ENCODE data around the gene CACFD1.

CACFD1 gene

DNA sequence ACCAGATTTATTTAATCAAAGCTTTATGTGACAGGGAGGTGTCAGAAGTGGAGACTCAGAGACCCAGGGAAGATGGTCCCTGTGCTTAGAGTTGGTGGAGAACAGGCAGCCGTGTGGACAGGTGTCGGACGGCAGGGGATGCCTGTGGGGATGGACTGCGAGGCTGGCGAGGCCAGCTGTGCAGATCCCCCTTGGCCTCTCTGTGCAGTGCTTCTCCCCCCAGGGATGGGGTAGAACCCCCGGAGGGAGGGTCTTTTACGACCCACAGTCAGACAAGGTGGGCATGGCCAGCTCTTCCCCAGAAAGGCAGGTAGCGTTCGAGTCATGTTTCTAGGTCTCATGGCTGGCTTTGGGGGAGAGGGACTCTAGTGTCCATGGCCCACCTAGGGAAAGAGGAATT lies 23.8 kb downstream of the CACFD1 start:
- DNase-seq (ENCODE audit: low read depth), result no peak
- no peak overlapping the region for H3K4me3 ChIP-seq (ENCODE audit: low read length)
- TF ChIP-seq, protein P1, sequence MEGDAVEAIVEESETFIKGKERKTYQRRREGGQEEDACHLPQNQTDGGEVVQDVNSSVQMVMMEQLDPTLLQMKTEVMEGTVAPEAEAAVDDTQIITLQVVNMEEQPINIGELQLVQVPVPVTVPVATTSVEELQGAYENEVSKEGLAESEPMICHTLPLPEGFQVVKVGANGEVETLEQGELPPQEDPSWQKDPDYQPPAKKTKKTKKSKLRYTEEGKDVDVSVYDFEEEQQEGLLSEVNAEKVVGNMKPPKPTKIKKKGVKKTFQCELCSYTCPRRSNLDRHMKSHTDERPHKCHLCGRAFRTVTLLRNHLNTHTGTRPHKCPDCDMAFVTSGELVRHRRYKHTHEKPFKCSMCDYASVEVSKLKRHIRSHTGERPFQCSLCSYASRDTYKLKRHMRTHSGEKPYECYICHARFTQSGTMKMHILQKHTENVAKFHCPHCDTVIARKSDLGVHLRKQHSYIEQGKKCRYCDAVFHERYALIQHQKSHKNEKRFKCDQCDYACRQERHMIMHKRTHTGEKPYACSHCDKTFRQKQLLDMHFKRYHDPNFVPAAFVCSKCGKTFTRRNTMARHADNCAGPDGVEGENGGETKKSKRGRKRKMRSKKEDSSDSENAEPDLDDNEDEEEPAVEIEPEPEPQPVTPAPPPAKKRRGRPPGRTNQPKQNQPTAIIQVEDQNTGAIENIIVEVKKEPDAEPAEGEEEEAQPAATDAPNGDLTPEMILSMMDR (conservative IDR thresholded peaks at IDR 0.05; ENCODE audit: low read length), result no peak

DNA sequence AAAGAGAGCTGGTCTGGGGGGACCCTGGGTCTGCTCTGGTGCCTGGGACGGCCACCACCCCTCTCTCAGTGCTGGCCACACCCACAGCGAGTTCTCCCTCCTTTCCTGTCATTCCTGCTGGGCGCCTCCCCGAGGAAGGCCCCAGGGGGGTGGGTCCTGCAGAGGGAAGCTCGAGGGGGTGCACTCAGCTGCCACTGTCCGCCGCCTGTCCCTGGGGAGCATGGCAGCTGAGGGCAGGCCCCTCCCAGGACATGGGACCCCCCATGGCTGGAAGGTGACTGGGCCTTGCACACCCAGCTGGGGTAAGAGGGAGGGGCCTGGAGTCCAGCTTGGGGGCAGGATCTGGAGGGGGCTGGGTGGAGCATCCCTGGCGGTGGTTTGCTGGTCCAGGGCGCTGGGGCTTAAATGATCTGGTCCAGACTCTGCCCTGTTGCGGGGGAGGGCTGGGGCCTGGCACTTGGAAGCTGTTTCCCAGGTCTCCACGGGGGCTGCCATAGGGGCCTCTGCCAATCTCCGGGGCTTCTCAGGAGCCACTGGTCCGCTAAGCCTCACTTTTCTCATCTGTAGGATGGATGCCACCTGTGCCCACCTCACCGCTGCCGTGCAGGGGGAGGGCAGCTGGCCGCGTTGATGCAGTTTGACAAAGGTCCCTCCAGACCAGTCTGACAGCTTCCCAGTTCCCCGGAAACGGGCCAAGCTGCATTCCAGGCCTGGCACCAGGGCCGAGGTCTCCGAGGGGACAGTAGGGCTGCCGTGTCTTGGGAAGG lies 25.1 kb downstream of the CACFD1 start:
- no peak overlapping the region for H3K4me3 ChIP-seq (ENCODE audit: low read length)
- TF ChIP-seq, protein P1 (conservative IDR thresholded peaks at IDR 0.05; ENCODE audit: low read length), result no peak
- no peak for DNase-seq (ENCODE audit: low read depth)

DNA sequence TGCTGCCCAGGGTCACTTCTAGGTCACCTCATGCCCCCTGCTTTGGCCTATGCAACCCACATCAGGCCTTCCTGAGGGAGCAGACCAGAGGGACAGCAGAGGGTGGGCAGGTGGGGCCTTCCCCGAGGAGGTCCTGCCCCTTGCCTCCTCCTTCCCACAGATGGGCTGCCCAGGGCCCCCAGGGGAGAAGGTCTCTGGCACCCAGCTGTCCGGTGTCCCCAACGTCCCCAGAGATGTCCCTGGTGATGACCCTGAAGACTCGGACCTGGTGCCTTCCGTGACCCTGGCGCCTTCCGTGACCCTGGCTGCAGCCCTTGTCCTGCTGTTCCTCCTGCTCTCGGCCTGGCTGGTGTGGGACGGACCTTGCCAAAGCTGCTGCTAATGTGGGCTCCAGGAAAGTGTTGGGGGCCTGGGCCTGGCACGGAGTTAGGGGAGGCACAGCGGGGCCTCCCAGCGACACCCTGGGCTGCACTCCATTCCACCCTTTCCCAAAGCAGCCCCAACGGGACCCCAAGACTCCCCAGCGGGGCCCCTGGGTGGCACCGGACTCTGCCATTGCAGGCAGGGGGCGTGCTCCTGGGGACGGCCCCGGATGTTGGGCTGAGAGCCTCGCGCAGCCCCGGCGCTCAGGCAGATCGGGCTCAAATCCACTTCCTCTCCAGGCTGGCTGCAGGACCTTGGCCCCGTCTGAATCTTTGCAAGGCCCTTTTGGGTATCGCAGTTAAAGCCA lies 25.9 kb downstream of the CACFD1 start:
- TF ChIP-seq, protein P1 (conservative IDR thresholded peaks at IDR 0.05; ENCODE audit: low read length), result no peak
- no peak for DNase-seq (ENCODE audit: low read depth)
- no peak overlapping the region for H3K4me3 ChIP-seq (ENCODE audit: low read length)

DNA sequence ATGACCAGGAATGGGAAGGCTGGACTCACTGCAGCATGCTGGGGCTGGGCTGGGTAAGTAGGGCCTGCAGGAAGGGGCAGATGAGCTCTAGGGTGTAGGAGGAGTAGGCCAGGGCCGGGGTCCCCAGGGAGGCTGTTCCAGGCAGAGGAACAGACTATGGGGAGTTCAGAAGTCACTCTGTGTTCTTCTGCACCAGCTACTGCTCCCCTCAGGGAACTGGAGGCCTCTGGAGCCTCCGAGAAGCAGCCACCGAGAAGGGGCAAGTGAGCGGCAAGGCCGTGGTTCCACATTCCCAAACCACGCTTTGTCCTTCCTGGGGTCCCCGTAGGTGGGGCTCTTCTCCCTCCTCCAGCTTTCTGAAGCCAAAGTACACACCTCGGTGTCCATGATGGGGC lies 27.6 kb downstream of the CACFD1 start:
- DNase-seq (ENCODE audit: low read depth), result no peak
- TF ChIP-seq, protein P1 (conservative IDR thresholded peaks at IDR 0.05; ENCODE audit: low read length), result no peak

DNA sequence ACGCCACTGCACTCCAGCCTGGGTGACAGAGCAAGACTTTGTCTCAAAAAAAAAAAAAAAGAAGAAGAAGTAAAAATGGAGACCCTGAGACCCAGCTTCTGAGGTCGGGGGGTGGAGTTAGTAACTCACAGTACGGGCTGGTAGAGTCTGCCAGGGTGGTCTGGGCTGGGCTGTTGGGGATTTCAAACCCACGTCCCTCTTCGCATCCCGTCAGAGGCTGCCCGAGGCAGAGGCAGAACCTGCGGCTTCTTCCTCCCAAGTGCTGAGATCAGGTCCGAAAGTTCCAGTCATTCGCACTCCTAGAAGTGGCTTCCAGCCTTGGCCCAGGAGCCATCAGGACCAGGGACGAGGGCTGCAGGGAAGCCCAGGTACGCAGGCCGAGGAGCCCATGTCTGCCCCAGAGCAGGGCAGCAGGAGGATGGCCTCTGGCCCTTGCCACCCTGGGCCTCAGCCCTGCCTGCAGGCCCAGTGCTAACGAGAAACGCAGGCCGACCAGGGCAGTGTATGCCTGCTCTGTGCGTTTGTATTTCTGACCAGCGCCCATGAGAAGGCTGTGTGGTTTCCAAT lies 29.0 kb downstream of the CACFD1 start:
- DNase-seq (ENCODE audit: low read depth), result no peak
- TF ChIP-seq, protein P1 (conservative IDR thresholded peaks at IDR 0.05; ENCODE audit: low read length), result no peak
- H3K4me3 ChIP-seq (ENCODE audit: low read length), result no peak overlapping the region

More for the DNA sequence above, 27.6 kb downstream of the CACFD1 start:
- H3K4me3 ChIP-seq (ENCODE audit: low read length), result no peak overlapping the region

DNA sequence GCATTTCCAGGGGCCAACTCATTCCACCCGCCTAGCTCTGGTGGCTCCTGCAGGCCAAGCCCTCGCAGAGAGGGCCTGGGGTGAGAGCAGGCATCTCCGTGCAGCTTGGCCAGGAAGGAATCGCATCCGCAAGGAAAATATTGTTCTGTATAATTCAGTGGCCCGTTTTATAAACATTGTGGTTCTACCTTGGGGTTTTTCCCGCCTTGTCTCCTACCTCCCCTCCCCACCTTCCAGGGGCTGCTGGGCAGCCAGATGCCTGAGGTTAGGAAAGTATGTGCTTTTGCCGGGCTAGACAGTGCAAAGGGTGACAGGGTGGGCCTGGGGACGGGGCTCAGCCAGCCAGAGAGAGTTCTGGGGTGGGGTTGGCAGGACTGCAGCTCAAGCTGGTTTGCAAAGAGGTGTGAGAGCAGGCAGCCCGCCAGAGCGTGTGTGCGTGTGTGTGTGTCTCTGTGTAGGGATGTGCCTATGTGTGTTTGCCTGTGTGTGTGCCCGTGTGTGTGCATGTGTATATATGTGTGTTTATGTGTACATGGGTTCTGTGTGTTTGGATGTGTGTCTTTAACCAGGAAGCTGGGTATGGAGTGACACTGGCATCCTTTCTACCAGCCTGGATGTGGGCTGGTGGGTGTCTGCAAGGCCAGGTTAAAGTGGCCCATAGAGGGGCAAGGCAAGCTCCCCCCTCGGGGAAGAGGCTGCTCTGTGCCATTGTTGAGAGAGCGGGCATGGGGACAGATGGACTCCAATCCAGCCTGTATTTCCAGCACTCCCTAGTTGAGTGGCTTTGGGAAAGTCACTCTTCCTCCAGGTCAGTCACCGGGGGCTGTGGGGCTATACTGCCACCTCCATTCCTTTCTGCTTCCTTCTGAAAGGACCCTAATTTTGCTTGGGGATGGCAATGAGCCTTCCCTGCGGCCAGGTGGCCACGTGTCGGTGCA lies 29.7 kb downstream of the CACFD1 start:
- no peak overlapping the region for H3K4me3 ChIP-seq (ENCODE audit: low read length)
- TF ChIP-seq, protein P1 (conservative IDR thresholded peaks at IDR 0.05; ENCODE audit: low read length), result no peak
- no peak for DNase-seq (ENCODE audit: low read depth)
